ENCODE data around the gene MBTPS2. TPM values are rescaled to one million over a fixed set of nuclear protein-coding genes. Genes with fewer than 3 reads are reported as not detected.

Gene MBTPS2
- total and polyA plus RNA-seq, 12 donors, result 2.0 to 14.2 (median 12.1) TPM

DNA sequence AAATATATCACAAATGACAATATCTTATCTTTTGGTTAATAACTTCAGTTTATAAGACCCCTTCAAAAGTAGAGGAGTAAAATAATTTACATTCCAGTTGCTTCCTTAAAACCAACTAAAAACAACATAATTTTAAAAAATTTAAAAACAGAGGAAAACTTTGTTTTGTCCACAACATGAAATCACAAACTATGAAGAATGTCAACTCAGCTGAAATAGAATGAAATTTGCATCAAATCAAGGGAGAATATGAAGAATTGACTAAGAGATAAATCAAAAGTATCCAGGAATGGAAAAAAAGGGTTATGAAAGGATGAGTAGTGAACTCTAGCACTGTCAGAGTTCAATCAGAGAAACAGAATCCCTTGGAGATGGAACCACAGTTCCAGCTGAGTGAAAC lies 14.2 kb downstream of the MBTPS2 start:
- H3K9me3 ChIP-seq, result no peaks in the 10 kb centered on the region
- DNase-seq, result no peak
- TF ChIP-seq CTCF (IDR thresholded peaks at IDR 0.05), result no peak
- no peak overlapping the region for H3K4me3 ChIP-seq
- intact Hi-C loops (cut with DNase I), result no loop called here
- no peak for ATAC-seq
- H3K4me1 ChIP-seq, result no peaks in the 10 kb centered on the region
- H3K27me3 ChIP-seq, result peaks cover 0 to 6% (median 0%) of the 10 kb centered on the region in 7 donors
- peaks cover 0 to 81% (median 7%) of the 10 kb centered on the region in 9 donors for H3K36me3 ChIP-seq
- H3K27ac ChIP-seq, result no peak overlapping the region

GRCh38 chrX:21855937-21856415 lies 16.6 kb downstream of the MBTPS2 start, which contains the start of gene YY2:
Gene YY2 (plus strand): TSS chrX:21855987. CDS start chrX:21856485, 498 bp downstream.
- WGBS, 2 donors, result 92 to 98% methylated on average over 14 to 29 of the region's 29 CpGs
- Histone ChIP-seq H3K36me3 (peaks cover 0 to 67% (median 7%) of the 10 kb centered on the region in 9 donors), H3K27ac (no peak within 1 kb of the TSS), H3K4me1 (no peaks in the 10 kb centered on the region), H3K27me3 (peaks cover 0 to 4% (median 0%) of the 10 kb centered on the region in 7 donors), H3K9me3 (no peaks in the 10 kb centered on the region), H3K4me3 (no peak within 1 kb of the TSS)
- DNase-seq (no peak), ATAC-seq (no peak)
- intact Hi-C loops (cut with DNase I), result no loop called here
- no peak for TF ChIP-seq CTCF (IDR thresholded peaks at IDR 0.05)

GRCh38 chrX:21856504-21856903 lies 17.1 kb downstream of the MBTPS2 start:
- 98 to 99% methylated on average over 21 of the region's 21 CpGs for WGBS, 2 donors
- Histone ChIP-seq H3K36me3 (peaks cover 0 to 61% (median 7%) of the 10 kb centered on the region in 9 donors), H3K27me3 (no peaks in the 10 kb centered on the region), H3K4me3 (no peak overlapping the region), H3K4me1 (no peaks in the 10 kb centered on the region), H3K9me3 (no peaks in the 10 kb centered on the region), H3K27ac (no peak overlapping the region)
- TF ChIP-seq CTCF (IDR thresholded peaks at IDR 0.05), result no peak
- ATAC-seq, result no peak
- intact Hi-C loops (cut with DNase I), result no loop called here
- no peak for DNase-seq

GRCh38 chrX:21863241-21863640 lies 23.8 kb downstream of the MBTPS2 start:
- H3K27me3 ChIP-seq, result no peaks in the 10 kb centered on the region
- ATAC-seq (no peak), DNase-seq (no peak)
- no peak for TF ChIP-seq CTCF (IDR thresholded peaks at IDR 0.05)
- H3K4me3 ChIP-seq, result no peak overlapping the region
- no peaks in the 10 kb centered on the region for H3K9me3 ChIP-seq
- H3K36me3 ChIP-seq, result peaks cover 0 to 4% (median 0%) of the 10 kb centered on the region in 9 donors
- intact Hi-C loops (cut with DNase I), result no loop called here
- H3K4me1 ChIP-seq, result peaks cover 0 to 8% (median 0%) of the 10 kb centered on the region in 9 donors
- H3K27ac ChIP-seq, result no peak overlapping the region
- 100% methylated on average over 1 of the region's 1 CpG for WGBS, 2 donors
